Testis (tissue), 2 donors: ENCODE data around the gene HNMT.

ENCODE experiments used
- POLR2A ChIP-seq: fragments of 450-650 bp; IDR thresholded peaks from one replicate; pipeline ENCODE4 v1.6.1; 2017; ENCODE audit warnings: antibody characterized with exemption, mild to moderate bottlenecking, moderate library complexity
- TF ChIP-seq, protein P1 (sequence below), 3 experiments: fragments of 450-650 bp in 2 of 3; fragments of 200-600 bp in 1 of 3; sonication (generic) in 1 of 3; IDR thresholded peaks; one replicate each; pipeline ENCODE4 v1.5.1; 2016 to 2019; ENCODE audit warnings: antibody characterized with exemption in 3 of 3, mild to moderate bottlenecking in 2 of 3, moderate library complexity in 1 of 3

DNA sequence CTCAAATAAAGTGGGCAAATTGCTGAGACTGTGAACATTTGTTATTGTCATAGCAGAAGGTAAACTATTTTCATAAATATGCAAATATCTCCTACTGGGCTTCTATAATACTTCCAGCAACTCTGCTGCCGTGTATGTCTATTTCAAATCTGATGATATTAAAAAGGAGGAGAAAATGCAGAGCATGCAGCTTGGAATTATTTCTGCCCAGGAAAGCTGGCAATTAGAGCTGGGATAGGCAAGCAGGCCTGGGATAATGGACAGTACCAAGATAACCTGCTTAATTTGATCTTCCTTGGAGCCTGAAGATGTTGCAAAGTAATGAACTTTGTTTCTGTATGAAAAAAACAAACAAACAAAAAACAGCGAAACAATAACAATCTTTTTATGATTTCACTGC is 72.8 kb downstream of the HNMT start:
- TF ChIP-seq, protein P1, sequence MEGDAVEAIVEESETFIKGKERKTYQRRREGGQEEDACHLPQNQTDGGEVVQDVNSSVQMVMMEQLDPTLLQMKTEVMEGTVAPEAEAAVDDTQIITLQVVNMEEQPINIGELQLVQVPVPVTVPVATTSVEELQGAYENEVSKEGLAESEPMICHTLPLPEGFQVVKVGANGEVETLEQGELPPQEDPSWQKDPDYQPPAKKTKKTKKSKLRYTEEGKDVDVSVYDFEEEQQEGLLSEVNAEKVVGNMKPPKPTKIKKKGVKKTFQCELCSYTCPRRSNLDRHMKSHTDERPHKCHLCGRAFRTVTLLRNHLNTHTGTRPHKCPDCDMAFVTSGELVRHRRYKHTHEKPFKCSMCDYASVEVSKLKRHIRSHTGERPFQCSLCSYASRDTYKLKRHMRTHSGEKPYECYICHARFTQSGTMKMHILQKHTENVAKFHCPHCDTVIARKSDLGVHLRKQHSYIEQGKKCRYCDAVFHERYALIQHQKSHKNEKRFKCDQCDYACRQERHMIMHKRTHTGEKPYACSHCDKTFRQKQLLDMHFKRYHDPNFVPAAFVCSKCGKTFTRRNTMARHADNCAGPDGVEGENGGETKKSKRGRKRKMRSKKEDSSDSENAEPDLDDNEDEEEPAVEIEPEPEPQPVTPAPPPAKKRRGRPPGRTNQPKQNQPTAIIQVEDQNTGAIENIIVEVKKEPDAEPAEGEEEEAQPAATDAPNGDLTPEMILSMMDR (IDR thresholded peaks at IDR 0.05) = no peak
- TF ChIP-seq POLR2A = no peak
